Measurements from ENCODE around the gene TMEM108.
A peak's percentile ranks its signal among the peaks of the same experiment; 100 is the strongest.

Gene TMEM108

DNA sequence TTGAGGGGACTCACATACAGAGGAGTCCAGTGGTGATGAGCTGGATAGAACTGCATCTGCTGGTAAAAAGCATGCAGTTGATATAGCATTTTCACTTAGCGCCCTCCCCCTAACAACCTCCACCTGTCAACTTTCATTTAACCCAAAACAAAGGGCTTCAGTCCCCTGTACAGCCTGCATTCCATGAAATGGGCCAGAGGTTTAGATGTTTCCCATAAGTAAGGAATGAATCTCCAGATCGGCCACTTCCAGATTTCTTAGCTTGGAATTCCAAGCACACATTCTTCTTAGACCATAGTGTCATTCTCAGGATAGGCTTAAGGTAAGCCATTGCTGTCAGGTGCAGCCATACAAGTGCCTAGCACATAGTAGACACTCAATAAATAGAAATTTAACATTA lies 328.7 kb downstream of the TMEM108 start:
- DNase-seq: no peak

DNA sequence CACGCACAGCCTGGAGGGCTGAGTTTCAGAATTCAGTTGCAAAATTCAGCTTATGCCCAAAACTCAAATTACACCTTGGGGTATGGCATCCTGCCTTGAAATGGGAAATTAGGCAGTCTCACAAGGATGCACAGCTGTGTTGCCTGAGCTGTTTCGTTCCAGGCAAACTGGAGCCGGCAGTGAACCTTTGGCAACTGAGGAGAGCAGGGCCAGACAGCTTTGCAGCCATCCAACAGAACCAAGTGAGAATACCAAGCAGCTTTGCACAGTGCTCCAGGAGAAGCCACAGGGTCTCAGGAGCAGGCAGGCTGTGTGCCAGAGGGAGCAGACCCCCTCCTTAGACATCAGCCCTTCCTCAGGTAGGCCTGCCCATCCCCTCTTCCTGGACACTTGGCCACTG lies 329.2 kb downstream of the TMEM108 start:
- no peak for DNase-seq

DNA sequence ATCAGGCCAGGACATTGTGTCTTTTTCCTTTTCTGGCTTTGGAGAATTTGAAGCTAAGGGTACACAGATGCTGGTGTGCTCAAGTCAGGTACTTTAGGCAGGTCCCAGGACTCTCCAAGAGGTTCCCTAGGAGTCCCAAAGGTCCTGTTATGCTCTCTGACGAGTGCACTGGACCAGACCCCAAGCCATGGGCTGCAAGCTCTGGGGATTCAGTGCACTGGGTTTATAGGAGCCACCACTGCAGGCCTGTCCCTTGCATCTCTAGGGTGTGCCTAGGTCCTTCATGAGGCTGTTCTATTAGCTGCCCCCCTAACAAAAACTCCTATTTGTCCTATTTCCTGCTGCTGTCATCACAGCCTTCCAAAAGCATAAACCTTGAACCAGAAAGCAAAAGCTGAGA lies 329.8 kb downstream of the TMEM108 start:
- no peak for DNase-seq

DNA sequence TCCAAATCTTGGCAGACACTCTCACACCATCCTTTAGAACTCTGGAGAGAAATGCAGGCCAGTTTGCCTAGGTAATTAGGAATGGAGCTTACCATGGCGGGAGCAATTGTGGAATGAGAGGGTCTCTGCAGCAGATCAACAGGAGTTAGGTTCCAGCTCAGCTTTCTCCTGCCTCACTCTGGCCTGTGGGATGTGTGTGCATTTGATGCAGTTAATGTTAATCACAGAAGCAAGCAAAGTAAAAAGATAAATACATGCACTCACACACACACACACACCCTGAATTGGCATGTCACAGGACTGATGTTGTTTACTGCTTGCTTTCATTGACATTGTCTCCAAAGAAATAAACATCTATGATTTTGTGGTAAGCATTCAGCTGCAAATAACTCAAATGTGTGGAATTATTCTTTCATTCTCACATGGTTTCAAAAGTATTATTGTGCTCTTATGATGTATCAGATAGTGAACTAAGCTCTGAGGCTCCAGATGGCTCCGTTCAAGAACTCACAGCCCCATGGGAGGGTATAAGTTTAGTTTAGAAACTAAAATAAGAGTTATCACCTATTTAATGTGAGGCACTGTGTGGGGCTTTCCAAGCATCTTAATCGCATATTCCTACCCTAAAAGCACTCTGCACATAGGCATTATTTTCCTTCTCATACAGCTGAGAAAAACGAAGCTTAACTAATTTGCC lies 330.3 kb downstream of the TMEM108 start:
- no peak for DNase-seq

DNA sequence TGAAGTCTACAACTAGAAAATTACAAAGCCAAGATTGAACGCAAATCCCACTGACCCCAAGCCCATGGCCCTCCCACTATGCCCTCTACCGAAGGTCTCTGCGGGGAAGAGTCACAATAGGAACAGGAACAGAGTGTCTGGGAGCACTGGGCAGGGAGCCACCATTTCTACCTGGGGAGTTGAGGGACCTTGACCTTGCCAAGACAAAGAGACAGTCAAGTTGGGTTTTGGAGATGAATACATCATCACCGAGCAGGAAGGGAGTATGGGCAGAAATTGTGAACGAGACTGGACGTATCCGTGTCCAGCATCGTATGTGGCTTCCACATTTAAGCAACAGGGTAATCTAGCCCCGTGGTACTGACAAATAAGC lies 330.9 kb downstream of the TMEM108 start:
- DNase-seq: no peak

DNA sequence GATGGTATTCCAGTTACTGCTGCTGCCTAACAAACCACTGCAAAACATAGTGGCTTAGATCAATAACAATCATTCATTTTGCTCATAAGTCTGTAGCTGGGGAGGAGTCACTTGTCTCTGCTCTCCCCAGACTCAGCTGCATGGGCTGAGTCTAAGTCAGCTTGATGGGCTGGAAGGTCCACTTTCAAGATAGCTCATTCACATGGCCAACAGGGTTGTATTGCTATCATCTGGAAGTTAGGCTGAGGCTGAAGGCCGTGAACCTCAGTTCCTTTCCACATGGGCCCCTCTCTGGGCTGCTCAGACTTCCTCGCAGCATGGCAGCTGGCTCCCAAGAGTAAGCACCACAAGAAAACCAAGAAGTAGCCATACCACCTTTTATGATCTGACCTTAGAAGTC lies 333.0 kb downstream of the TMEM108 start:
- no peak for DNase-seq

DNA sequence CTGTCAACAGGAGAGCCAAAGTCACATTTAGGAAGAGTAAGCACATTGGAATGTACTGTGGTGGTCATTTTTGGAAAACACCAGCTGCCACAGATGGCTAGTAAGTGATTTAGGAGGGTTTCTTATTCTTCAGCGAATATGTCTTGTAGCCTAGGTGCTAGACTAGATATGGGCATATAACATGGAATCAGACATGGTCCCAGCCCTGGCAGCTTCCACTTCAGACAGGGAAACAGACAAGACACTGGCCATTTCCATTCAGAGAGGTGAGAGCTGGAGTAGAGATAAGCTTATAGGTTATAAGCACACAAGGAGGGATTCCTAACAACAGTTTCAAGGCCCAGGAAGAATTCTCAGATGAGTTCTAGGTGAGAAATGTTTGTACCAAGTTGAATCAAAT lies 333.5 kb downstream of the TMEM108 start:
- DNase-seq: no peak

DNA sequence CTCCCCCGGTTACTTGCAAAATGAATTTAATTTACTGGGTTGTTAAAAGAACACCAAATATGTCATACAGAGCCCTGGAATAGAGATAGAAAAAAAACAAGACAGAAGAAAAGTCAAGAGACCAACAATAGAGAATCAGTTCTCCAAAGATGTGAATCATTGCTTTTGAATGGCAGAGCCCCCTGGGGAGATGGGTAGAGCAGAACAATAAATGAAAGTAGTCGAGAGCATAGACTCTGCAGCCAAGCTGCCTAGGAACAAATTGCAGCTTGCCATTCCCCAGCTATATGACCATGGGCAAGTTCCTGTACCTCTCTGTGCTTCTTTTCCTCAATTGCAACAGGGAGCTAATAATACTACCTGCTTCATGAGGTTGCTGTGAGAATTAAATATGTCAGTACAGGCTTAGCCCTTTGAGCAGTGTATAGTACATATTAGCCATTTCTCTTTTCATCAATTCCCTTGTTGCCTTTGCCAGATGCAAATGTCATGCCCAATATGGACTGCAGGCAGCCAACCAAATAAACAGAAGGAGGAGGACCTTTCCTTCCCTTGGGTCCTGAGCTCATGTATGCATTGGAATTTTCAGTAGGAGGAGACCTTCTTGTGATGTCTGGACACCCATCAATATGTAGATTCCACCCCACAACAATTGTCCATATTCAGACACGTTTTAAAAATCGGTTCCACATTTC lies 336.7 kb downstream of the TMEM108 start:
- DNase-seq: no peak

DNA sequence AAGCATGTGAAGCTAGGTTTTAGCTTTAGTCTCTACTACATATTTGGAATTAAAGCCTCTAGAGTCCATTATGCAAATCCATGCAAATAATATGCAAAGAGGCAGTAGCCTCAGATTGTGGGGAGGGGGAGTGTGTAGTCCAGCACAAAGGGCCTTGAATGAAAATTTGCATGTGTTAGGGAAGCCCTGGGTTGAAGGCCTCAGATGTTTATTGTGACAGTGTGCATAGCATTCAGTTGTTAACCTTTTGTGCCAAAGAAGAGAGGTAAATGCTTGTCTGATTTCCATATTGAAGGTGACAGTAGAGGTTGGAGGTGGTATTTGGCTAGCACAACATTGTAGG lies 337.2 kb downstream of the TMEM108 start:
- no peak for DNase-seq

DNA sequence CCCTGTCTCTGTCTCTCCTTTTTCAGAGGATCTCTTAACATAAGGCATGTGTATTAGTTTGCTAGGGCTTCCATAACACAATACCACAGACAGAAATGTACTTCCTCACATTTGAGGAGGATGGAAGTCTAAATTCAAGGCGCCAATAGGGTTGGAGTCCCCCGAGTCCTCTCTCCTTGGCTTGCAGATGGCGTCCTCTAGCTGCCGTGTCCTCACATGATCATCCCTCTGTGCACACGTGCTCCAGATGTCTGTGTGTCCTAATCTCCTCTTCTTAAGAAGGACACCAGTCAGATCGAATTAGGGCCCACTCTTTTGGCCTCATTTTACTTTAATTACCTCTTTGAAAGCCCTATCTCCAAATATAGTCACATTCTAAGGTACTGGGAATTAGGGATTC lies 338.6 kb downstream of the TMEM108 start:
- DNase-seq: no peak

DNA sequence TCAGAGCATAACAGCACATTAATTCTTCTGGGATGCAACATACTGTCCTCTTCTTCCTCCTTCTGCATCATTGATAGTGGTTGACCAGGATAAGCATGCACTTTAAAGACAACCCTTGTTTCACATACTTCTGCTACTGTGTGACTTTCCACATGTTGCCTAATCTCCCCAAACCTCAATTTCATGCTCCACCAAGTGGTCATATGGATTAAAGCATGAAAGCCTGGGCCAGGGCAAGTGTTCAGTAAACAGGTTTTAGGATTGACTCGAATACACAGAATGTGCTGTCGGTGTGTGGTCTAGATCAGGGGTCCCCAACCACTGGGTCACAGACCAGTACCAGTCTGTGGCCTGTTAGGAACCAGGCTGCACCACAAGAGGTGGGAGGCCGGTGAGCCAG lies 339.2 kb downstream of the TMEM108 start:
- peak; percentile 35 to 53 (median 50) for DNase-seq

DNA sequence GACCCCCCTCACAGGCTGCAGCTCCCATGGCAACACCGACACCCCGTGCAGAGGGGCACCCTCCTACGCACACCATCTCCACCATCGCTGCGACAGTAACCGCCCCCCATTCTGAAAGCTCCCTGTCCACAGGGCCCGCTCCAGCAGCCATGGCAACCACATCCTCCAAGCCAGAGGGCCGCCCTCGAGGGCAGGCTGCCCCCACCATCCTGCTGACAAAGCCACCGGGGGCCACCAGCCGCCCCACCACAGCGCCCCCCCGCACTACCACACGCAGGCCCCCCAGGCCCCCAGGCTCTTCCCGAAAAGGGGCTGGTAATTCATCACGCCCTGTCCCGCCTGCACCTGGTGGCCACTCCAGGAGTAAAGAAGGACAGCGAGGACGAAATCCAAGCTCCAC lies 341.7 kb downstream of the TMEM108 start:
- DNase-seq: no peak

DNA sequence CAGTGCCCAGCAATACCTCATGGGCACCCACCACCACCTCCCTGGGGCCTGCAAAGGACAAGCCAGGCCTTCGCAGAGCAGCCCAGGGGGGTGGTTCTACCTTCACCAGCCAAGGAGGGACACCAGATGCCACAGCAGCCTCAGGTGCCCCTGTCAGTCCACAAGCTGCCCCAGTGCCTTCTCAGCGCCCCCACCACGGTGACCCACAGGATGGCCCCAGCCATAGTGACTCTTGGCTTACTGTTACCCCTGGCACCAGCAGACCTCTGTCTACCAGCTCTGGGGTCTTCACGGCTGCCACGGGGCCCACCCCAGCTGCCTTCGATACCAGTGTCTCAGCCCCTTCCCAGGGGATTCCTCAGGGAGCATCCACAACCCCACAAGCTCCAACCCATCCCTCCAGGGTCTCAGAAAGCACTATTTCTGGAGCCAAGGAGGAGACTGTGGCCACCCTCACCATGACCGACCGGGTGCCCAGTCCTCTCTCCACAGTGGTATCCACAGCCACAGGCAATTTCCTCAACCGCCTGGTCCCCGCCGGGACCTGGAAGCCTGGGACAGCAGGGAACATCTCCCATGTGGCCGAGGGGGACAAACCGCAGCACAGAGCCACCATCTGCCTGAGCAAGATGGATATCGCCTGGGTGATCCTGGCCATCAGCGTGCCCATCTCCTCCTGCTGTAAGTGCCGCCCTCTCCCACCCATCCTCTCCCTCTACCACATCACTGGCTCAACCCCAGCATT lies 342.5 kb downstream of the TMEM108 start:
- no peak for DNase-seq

DNA sequence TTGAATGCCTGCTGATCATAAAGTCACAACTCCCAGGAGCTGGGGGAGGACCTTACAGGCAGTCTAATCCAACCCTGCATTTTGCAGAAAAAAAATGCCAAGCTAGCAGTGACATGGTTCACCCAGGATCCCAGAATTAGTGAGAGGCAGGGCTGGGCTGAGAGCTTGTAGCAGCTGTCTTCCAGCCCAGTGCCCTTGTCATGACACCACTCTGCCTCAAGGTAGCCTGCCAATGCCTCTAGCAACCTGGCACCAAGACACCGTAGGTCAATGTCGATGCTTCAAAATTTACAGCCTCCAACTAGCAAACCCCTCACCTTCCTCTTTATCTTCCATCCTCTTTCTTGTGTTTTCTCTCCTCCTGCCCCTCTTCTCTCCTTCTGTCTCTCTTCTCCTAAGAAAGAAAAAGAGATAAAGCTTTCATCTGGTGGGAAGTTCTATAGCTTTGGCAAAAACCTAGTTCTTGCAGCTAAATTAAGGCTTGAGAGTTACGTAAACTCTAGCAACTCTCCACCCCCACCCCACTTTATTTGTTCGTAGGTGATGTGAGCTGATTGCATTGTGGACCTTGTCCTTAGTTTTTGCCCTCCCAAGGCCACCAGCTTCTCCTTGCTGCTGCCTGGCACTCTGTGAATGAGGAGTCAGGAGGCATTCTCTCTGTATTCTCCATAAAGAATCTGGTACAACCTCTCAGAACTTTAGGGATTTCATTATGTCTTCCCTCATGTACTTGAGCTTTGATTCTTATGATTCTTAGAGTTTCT lies 343.3 kb downstream of the TMEM108 start:
- no peak for DNase-seq

DNA sequence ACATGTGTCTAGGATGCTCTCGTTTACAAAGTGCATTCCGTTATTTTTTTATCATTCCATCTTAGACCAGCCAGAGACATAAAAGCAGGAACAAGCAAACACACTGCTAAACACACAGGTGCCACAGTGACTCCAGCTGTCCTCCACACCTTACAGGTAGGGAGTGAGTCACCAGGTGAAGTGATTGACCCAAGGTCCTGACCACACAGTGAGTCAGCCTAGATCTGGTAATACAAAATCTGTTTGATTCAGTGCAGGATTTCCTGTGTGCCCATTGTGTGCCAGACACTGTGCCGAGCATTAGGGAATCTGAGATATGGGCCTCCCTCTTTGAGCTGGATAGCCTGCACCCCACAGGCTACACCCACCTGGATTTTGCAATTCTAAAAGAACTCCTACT lies 345.0 kb downstream of the TMEM108 start:
- no peak for DNase-seq

DNA sequence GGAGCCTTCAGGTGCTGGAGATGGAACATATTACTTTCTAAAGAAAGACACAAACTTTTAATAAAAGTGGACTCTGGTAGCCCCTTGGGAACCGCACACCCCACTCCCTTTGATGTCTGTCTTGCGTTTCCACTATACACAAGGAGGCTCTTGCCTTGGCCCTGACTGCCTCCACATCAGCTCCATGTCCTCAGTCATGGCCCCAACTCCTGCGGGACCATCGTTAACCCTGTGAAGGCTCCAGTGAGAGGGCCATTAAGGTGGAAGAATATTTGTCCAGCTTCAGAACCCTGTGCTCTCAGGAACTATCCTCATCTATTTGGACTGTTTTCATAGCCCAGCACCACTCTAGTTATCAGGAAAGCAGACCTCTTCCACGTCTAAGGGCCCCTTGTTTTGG lies 345.6 kb downstream of the TMEM108 start:
- no peak for DNase-seq

DNA sequence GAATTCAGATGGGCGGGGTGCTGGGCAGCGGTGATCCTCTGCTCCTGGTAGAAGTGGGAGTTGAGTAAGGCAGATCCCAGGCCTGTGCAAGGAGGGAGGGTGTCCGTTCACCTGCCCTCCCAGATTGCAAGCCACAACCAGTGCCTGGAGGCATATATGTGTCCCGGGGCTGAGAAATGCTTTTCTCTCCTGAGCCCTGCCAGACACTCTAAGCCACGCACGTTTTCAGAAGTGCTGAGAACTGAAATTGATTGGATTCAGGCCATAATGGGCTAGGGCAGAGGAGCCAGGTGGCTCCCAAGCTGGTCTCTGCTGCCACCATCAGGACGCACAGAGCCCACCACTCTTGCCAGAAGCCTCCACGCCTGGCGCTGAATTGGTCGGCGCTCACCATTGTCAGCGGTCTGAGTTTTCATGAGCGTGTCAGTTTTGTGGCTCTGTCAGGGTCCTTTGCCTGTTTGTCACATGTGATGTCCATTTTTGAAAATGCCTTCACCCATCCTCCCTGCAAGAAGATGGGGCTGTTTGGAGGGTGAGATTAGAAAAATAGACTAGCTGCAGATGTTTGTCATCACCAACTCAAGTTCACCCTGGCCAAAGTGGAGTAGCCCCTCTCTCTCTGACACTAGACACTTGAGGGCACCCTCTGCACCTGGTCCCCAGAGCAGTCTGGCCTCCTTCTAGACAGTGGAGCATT lies 346.3 kb downstream of the TMEM108 start:
- peak; percentile 4 to 39 (median 29) for DNase-seq

DNA sequence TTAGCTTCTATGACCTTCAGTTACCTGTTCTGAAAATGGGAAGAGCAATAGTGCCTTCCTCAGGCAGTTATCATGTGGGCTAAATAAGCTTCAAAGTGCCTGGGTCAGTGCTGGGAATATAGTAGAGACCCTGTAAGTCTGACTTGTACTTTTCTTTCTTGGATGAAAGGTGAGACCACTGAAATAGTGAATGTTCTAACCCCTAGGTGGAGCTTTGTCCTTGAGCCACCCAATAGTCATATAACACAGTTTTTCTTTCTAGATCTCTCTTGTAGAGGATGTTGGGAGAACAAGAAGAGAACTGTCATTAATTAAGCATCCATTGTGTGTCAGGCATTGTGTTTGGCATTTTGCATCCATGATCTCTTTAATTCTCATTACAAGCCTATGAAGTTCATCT lies 348.7 kb downstream of the TMEM108 start:
- DNase-seq: no peak

DNA sequence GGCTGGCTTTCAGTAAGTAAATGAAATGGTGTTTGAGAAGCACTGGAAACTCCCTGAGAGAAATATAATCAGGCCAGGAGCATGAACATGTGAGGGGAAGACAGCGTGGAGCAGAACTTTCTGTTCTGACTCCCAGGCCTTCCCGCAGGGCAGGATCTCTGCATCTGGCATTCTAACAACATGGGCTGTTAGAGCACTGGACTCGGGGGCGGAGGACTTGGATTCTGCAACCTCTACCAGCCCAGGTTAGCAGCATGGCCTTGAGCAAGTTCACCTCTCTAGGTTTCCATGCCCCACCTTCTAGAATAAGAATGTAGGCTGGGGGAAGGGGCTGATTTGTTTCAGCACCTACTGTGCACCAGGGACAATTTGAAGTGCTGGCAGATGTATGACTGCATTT lies 349.1 kb downstream of the TMEM108 start:
- no peak for DNase-seq

DNA sequence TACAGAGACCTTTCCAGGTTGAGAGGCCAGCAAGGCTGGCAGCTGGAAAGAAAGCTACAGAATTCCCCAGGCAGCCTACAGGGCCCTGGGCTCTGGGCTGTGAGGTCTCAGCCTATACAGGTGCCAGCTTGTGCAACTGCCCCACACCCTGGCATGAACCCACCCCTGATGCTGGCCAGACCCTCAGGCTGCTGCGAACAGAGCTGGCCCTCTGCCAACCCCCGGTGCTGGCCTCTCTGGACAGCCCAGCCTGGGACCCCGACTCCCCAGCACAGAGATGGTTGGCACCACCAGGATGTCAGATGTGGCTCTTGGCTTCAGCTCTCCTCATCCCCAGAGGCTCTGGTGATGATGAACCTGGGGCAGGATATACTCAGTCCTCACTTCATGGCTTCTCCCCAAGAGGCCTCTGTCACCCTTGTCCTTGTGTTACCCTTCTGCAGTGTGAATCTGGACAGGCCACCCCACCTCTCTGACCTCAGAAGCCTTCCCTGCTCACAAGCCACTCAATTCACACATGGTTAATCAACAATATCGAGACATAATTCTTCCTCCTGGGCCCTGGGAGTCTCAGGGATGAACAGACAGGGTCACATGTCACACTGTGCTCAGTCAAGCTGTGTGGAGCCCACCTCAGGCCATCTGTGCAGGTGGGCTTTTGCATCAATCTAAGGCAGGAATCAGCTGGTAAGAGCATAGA lies 350.7 kb downstream of the TMEM108 start:
- DNase-seq: no peak

DNA sequence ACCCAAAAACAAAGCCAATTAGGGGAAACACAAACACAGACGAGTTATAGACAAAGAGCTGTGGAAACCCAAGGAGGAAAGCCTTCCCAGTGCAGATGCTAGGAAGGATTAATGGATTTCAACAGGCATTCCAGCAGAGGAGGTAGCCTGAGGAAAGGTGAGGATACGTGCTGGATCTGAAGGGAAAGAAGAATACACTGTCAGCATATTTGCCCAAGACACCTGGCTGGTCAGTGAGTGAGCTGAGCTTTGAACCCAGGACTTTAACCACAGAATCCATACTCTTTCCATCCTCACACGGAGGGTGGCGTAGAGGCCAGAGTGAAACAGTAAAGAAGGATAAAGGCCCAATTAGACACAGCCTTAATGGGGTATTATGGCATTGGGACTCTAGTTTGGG lies 352.5 kb downstream of the TMEM108 start:
- DNase-seq: no peak

DNA sequence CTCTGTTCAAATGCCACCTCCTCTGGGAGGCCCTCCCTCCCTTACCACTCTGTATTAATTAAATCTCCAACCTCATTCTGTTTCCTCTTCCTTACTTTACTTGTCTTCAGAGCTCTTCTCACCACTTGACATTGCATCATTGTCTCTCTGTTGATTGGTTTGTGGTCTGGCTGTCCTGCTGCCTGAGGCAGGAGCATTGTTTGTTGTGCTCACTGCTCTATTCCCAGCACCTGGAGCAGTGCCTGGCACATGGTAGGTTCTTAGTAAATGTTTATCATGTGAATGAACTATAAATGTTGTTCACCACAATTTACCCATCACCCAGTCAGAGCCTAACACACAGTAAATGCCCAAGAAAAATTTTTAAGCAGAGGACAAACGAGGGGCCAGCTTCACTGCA lies 355.0 kb downstream of the TMEM108 start:
- DNase-seq: no peak

Data from suppressor macrophage (primary cell).